Esophagus squamous epithelium (tissue), 5 donors: Measurements from ENCODE around the gene EBF4. TPM values are rescaled to one million over a fixed set of nuclear protein-coding genes. Genes with fewer than 3 reads are reported as not detected.

ENCODE experiments used
- DNase-seq: peaks from one replicate; lab custom pipeline; 2025; lab: John Stamatoyannopoulos, UW
- H3K27ac ChIP-seq, 4 donors: fragments of 200-600 bp; sonication (generic); one replicate each; pipeline ENCODE4 v1.5.1; 2016 to 2019; ENCODE audit warnings: mild to moderate bottlenecking in 1 of 4
- H3K27me3 ChIP-seq, 4 donors: fragments of 200-600 bp; sonication (generic); 1 replicate in 3 of 4; 2 replicates in 1 of 4; pipeline versions ENCODE4 v1.5.1 to v1.6.0; 2017 to 2021; ENCODE audit warnings: antibody characterized with exemption in 1 of 4
- H3K36me3 ChIP-seq, 3 donors: fragments of 200-600 bp; sonication (generic); one replicate each; pipeline ENCODE4 v1.5.1; 2016 to 2019
- H3K4me1 ChIP-seq, 3 donors: fragments of 200-600 bp; sonication (generic); one replicate each; pipeline ENCODE4 v1.5.1; 2017 to 2019
- H3K4me3 ChIP-seq, 4 donors: fragments of 200-600 bp; sonication (generic); 1 replicate in 3 of 4; 2 replicates in 1 of 4; pipeline ENCODE4 v1.5.1; 2016 to 2019; ENCODE audit warnings: mild to moderate bottlenecking in 2 of 4, moderate library complexity in 1 of 4
- H3K9me3 ChIP-seq, 3 donors: fragments of 200-600 bp; sonication (generic); one replicate each; pipeline ENCODE4 v1.5.1; 2016 to 2019
- CTCF ChIP-seq, 6 experiments: fragments of 450-650 bp in 4 of 6; fragments of 200-600 bp in 2 of 6; sonication (generic) in 2 of 6; IDR thresholded peaks; one replicate each; pipeline ENCODE4 v1.5.1; 2016 to 2019; ENCODE audit warnings: antibody characterized with exemption in 6 of 6, mild to moderate bottlenecking in 4 of 6, moderate library complexity in 4 of 6
- POLR2A ChIP-seq, 4 donors: fragments of 450-650 bp; IDR thresholded peaks; one replicate each; pipeline ENCODE4 v1.6.1; 2017; ENCODE audit warnings: antibody characterized with exemption in 4 of 4, mild to moderate bottlenecking in 4 of 4, moderate library complexity in 3 of 4
- WGBS, 2 donors: methylation state at CpG; one replicate each; pipeline ENCODE4 v1.1.5; 2018; 5-methylcytosine and 5-hydroxymethylcytosine counted together
- intact Hi-C: fragments of 100-400 bp; cut with DNase I; formaldehyde crosslinking; loops from one replicate; pipeline ENCODE4 v1.15.0; 2022
- total RNA-seq, 4 donors: library from RNA; depleted of rRNA; stranded (reverse); fragments of >200 nt; gene quantifications; one replicate each; pipeline ENCODE4 v1.1.0, GENCODE V29; 2016
- donor health status: DM: yes; HTN: yes; CAD: no.

The EBF4 gene
- total RNA-seq, 4 donors from 2014 or later = 3.2 to 10.4 (median 7.2) TPM

- intact Hi-C loops = no loop called here
- no peak overlapping the region for H3K27ac ChIP-seq
- no peaks in the 10 kb centered on the region for H3K36me3 ChIP-seq
- no peak overlapping the region for H3K4me3 ChIP-seq
- no peaks in the 10 kb centered on the region for H3K9me3 ChIP-seq
- H3K27me3 ChIP-seq = peaks cover 0 to 66% (median 6%) of the 10 kb centered on the region in 4 donors
- H3K4me1 ChIP-seq = peaks cover 6 to 16% (median 7%) of the 10 kb centered on the region in 3 donors
- no peak for DNase-seq
- TF ChIP-seq POLR2A (IDR thresholded peaks at IDR 0.05) (no peak), CTCF (IDR thresholded peaks at IDR 0.05) (no peak)
- WGBS, 2 donors = 60% methylated on average over 2 of the region's 3 CpGs; no CpG with 5 or more reads in 1 of the 2 donors
Observed at GRCh38 chr20:2697768-2698167, 5.2 kb downstream of the EBF4 start.

GRCh38 chr20:2698186-2698817, 5.7 kb downstream of the EBF4 start:
- DNase-seq = no peak
- H3K27me3 ChIP-seq = peaks cover 0 to 64% (median 6%) of the 10 kb centered on the region in 4 donors

GRCh38 chr20:2698912-2699311, 6.3 kb downstream of the EBF4 start:
- Histone ChIP-seq H3K4me1 (peaks cover under 1 to 8% (median 3%) of the 10 kb centered on the region in 3 donors), H3K27me3 (peaks cover 0 to 58% (median 3%) of the 10 kb centered on the region in 4 donors), H3K9me3 (no peaks in the 10 kb centered on the region), H3K36me3 (no peaks in the 10 kb centered on the region), H3K27ac (no peak overlapping the region), H3K4me3 (no peak overlapping the region)
- 77 to 81% methylated on average over 4 of the region's 4 CpGs for WGBS, 2 donors
- TF ChIP-seq CTCF (IDR thresholded peaks at IDR 0.05) = no peak
- TF ChIP-seq POLR2A (IDR thresholded peaks at IDR 0.05) = no peak
- no peak for DNase-seq
- intact Hi-C loops = no loop called here

More at GRCh38 chr20:2698186-2698817, 5.7 kb downstream of the EBF4 start:
- H3K4me3 ChIP-seq = no peak overlapping the region
- no peaks in the 10 kb centered on the region for H3K36me3 ChIP-seq
- intact Hi-C loops = no loop called here
- WGBS, 2 donors = 60 to 74% methylated on average over 3 to 4 of the region's 4 CpGs
- TF ChIP-seq POLR2A (IDR thresholded peaks at IDR 0.05) = no peak
- TF ChIP-seq CTCF (IDR thresholded peaks at IDR 0.05) = no peak
- H3K9me3 ChIP-seq = no peaks in the 10 kb centered on the region
- H3K27ac ChIP-seq = no peak overlapping the region
- peaks cover 6 to 14% (median 7%) of the 10 kb centered on the region in 3 donors for H3K4me1 ChIP-seq

- intact Hi-C loops = no loop called here
- H3K4me3 ChIP-seq = no peak overlapping the region
- no peaks in the 10 kb centered on the region for H3K4me1 ChIP-seq
- H3K27ac ChIP-seq = no peak overlapping the region
- DNase-seq = no peak
- peaks cover 0 to 48% (median 0%) of the 10 kb centered on the region in 4 donors for H3K27me3 ChIP-seq
- no peaks in the 10 kb centered on the region for H3K36me3 ChIP-seq
- WGBS, 2 donors = 59 to 73% methylated on average over 5 of the region's 5 CpGs
- H3K9me3 ChIP-seq = no peaks in the 10 kb centered on the region
- TF ChIP-seq POLR2A (IDR thresholded peaks at IDR 0.05) (no peak), CTCF (IDR thresholded peaks at IDR 0.05) (no peak)
Observed at GRCh38 chr20:2699775-2700413, 7.3 kb downstream of the EBF4 start.

- intact Hi-C loops = no loop called here
- no peak overlapping the region for H3K27ac ChIP-seq
- DNase-seq = no peak
Observed at GRCh38 chr20:2700913-2701620, 8.5 kb downstream of the EBF4 start.

More at GRCh38 chr20:2700913-2701620, 8.5 kb downstream of the EBF4 start:
- Histone ChIP-seq H3K4me3 (no peak overlapping the region), H3K27me3 (peaks cover 0 to 36% (median 0%) of the 10 kb centered on the region in 4 donors), H3K9me3 (no peaks in the 10 kb centered on the region), H3K36me3 (no peaks in the 10 kb centered on the region), H3K4me1 (no peaks in the 10 kb centered on the region)
- WGBS, 2 donors = 80 to 88% methylated on average over 1 to 3 of the region's 9 CpGs
- TF ChIP-seq CTCF (IDR thresholded peaks at IDR 0.05) = no peak
- TF ChIP-seq POLR2A (IDR thresholded peaks at IDR 0.05) = no peak
